ENCODE results near the gene HEATR9. TPM values are rescaled to one million over a fixed set of nuclear protein-coding genes. Genes with fewer than 3 reads are reported as not detected.

Gene HEATR9
- total and polyA plus RNA-seq, 12 donors: not detected

DNA sequence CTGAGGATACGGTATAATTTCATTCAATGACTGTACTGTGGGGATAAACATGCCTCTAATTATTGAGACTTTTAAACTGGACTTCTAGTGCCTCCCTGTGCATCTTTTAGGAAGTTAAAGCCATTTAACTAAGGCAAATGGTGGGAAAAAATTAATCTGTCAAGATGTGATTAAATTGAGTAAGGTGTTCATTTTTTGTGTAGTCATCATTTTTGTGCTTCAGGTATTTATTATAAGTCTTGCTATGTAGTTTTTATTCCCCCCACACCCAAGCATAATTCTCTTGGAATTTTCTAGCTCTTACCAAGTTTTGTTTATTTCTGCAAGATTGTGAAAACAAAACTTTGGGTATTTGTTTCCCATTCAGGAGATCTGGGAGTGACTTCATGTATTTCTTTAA, 49.2 kb downstream of the HEATR9 start:
- peaks cover 0 to 34% (median 19%) of the 10 kb centered on the region in 9 donors for H3K4me1 ChIP-seq
- no peak for ATAC-seq
- intact Hi-C loops (cut with DNase I): no loop called here

DNA sequence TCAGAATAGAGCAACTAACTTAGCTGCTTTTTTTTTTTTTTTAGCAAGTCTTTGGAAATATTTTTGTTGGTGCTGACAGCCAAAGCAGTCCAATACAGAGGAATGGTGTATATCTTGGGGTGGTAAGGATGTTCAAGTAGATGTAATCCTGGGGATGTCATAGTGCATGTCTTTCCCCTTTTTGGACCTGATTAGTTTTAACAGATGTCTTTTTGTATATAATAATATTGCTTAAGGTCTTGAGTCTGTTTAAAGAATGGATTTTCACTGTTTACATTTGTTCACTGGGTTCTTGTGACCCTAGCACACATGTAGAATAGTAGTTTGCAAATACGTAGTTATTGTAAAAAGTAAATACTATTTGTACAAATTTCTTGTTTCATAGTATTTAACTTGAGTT, 51.5 kb downstream of the HEATR9 start:
- Histone ChIP-seq H3K4me1 (peaks cover 0 to 55% (median 24%) of the 10 kb centered on the region in 9 donors), H3K27me3 (no peaks in the 10 kb centered on the region), H3K36me3 (peaks cover 0 to 64% (median 25%) of the 10 kb centered on the region in 9 donors), H3K27ac (no peak overlapping the region), H3K4me3 (no peak overlapping the region), H3K9me3 (no peaks in the 10 kb centered on the region)
- 89 to 93% methylated on average over 1 of the region's 1 CpG for WGBS, 2 donors
- TF ChIP-seq, protein P1, sequence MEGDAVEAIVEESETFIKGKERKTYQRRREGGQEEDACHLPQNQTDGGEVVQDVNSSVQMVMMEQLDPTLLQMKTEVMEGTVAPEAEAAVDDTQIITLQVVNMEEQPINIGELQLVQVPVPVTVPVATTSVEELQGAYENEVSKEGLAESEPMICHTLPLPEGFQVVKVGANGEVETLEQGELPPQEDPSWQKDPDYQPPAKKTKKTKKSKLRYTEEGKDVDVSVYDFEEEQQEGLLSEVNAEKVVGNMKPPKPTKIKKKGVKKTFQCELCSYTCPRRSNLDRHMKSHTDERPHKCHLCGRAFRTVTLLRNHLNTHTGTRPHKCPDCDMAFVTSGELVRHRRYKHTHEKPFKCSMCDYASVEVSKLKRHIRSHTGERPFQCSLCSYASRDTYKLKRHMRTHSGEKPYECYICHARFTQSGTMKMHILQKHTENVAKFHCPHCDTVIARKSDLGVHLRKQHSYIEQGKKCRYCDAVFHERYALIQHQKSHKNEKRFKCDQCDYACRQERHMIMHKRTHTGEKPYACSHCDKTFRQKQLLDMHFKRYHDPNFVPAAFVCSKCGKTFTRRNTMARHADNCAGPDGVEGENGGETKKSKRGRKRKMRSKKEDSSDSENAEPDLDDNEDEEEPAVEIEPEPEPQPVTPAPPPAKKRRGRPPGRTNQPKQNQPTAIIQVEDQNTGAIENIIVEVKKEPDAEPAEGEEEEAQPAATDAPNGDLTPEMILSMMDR (IDR thresholded peaks at IDR 0.05): no peak
- peak in 1 of 8 donors; percentile 13 for ATAC-seq
- no peak for DNase-seq
- intact Hi-C loops (cut with DNase I): no loop called here

More for the DNA sequence above, 49.2 kb downstream of the HEATR9 start:
- Histone ChIP-seq H3K4me3 (no peak overlapping the region), H3K36me3 (peaks cover 0 to 87% (median 42%) of the 10 kb centered on the region in 9 donors), H3K27me3 (no peaks in the 10 kb centered on the region), H3K27ac (no peak overlapping the region), H3K9me3 (no peaks in the 10 kb centered on the region)
- TF ChIP-seq, protein P1 (IDR thresholded peaks at IDR 0.05): no peak
- WGBS, 2 donors: 68 to 72% methylated on average over 1 of the region's 1 CpG
- DNase-seq: no peak

DNA sequence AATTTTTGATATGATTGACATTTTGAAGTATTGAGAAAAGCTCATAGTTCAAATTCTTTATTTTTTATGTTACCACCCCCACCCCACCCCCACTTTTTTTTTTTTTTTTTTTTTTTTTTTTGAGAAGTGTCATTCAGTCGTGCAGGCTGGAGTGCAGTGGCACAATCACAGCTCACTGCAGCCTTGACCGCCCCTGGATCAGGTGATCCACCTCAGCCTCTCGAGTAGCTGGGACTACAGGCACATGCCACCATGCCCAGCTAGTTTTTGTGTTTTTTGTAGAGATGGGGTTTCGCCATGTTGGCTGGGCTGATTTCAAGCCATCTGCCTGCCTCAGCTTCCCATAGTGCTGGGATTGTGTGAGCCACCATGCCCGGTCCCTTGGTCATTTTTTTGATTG, 52.0 kb downstream of the HEATR9 start:
- Histone ChIP-seq H3K27ac (no peak overlapping the region), H3K4me1 (peaks cover 0 to 60% (median 28%) of the 10 kb centered on the region in 9 donors), H3K9me3 (no peaks in the 10 kb centered on the region), H3K36me3 (peaks cover 0 to 59% (median 23%) of the 10 kb centered on the region in 9 donors), H3K27me3 (no peaks in the 10 kb centered on the region), H3K4me3 (no peak overlapping the region)
- 77 to 81% methylated on average over 5 of the region's 5 CpGs for WGBS, 2 donors
- TF ChIP-seq, protein P1 (IDR thresholded peaks at IDR 0.05): no peak
- intact Hi-C loops (cut with DNase I): no loop called here
- peak in 1 of 8 donors; percentile 41 for ATAC-seq
- no peak for DNase-seq

DNA sequence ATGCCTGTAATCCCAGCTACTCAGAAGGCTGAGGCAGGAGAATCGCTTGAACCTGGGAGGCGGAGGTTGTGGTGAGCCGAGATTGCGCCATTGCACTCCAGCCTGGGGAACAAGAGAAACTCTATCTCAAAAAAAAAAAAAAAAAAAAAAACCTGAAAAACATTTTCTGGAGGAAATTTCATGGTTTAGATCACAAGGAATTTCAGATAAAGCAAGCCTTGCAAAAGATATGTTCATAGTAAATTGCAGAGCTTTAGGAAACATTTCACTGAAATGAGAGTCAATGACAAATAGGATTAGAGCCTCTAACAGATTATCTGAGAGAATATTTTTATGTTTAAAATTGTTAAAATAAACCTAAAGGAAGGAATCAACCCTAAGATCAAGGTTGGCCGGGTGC, 56.2 kb downstream of the HEATR9 start:
- Histone ChIP-seq H3K27ac (no peak overlapping the region), H3K4me3 (no peak overlapping the region), H3K9me3 (no peaks in the 10 kb centered on the region), H3K4me1 (peaks cover 0 to 80% (median 54%) of the 10 kb centered on the region in 9 donors), H3K36me3 (peaks cover 0 to 17% (median 0%) of the 10 kb centered on the region in 9 donors), H3K27me3 (no peaks in the 10 kb centered on the region)
- ATAC-seq (no peak), DNase-seq (no peak)
- intact Hi-C loops (cut with DNase I): no loop called here
- WGBS, 2 donors: 88 to 89% methylated on average over 5 of the region's 5 CpGs
- TF ChIP-seq, protein P1 (IDR thresholded peaks at IDR 0.05): no peak
